Superior temporal gyrus (tissue), 1 donor: ENCODE data around the gene CUL9.

Experiments used
- DNase-seq: peaks from one replicate; pipeline ENCODE4 v3.0.0-alpha.2; 2016; ENCODE audit errors: extremely low spot score

CUL9 gene

DNA sequence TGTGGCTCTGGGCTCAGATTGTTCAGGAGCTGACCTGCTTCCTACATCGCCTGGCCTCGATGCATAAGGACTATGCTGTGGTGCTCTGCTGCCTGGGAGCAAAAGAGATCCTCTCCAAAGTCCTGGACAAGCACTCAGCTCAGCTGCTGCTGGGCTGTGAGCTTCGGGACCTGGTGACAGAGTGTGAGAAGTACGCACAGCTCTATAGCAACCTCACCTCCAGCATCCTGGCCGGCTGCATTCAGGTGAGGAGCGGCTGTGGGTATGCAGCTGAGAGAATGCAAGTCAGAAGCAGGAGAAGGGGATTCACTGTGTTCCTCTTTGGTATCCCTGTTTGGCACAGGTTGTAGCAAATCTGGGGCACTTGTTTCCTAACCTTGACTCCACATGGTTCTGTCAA lies 17.9 kb downstream of the CUL9 start:
- no peak for DNase-seq

DNA sequence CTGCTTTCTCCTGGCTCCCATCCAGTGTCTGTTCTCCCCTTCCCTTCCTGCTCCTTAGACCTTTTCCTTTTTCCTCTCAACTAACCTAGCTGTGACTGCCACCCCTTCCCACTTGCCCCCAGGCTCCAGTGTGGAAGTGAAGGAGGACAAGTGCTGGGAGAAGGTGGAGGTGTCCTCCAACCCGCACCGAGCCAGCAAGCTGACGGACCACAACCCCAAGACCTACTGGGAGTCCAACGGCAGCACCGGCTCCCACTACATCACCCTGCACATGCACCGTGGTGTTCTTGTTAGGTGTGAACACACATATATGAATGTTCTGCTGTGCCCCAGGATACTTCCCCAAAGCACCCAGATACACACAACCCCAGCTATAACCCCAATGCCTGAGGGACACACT lies 18.5 kb downstream of the CUL9 start:
- no peak for DNase-seq

DNA sequence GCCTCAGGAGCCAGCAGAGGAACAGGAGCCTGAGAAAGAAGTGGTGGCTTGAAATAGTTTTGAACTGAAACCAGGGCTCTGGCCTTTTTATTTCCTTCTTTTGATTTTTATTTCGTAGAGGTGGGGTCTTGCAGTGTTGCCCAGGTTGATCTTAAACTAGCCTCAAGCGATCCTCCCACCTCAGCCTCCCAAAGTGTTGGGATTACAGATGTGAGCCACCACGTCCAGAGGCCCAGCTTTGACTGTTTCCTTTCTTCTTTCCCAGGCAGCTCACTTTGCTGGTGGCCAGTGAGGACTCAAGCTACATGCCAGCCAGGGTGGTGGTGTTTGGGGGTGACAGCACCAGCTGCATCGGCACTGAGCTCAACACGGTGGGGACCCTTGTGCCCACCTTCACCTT lies 20.5 kb downstream of the CUL9 start:
- DNase-seq = no peak

DNA sequence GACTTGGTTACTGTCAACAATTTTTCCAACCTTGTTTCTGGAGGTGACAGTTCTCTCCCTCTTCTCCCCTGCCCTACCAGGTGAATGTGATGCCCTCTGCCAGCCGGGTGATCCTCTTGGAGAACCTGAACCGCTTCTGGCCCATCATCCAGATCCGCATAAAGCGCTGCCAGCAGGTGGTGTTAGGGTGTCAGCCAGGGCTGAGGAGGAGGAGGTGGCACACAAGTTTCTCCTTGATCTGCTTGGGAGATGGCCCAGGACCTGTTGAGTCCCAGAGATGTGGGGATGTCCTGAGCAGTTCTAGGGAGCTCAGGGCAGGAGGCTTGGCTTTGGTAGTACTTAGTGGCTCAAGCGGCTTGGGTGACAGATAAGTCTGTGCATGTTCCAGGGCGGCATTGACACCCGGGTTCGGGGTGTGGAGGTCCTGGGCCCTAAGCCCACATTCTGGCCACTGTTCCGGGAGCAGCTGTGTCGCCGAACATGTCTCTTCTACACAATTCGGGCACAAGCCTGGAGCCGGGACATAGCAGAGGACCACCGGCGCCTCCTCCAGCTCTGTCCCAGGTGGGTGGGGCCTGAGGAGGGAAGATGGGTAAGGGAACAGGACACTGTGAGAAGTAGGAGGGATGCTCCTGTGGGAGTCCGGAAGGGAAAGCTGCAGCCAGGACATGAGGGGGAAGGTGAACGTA lies 21.2 kb downstream of the CUL9 start:
- DNase-seq = no peak

DNA sequence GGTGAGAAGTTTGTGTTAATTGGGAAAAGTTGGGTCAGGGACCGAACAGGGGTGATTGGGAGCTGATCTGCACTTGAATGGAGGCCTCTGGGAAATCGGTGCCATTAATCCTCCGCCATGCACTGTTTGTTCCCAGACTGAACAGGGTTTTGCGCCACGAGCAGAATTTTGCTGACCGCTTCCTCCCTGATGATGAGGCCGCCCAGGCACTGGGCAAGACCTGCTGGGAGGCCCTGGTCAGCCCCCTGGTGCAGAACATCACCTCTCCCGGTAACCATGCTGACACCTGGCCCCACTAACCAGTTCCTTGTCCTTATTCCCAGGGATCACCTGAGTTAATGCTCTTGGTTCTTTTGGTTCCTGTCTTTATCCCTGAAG lies 21.7 kb downstream of the CUL9 start:
- no peak for DNase-seq

DNA sequence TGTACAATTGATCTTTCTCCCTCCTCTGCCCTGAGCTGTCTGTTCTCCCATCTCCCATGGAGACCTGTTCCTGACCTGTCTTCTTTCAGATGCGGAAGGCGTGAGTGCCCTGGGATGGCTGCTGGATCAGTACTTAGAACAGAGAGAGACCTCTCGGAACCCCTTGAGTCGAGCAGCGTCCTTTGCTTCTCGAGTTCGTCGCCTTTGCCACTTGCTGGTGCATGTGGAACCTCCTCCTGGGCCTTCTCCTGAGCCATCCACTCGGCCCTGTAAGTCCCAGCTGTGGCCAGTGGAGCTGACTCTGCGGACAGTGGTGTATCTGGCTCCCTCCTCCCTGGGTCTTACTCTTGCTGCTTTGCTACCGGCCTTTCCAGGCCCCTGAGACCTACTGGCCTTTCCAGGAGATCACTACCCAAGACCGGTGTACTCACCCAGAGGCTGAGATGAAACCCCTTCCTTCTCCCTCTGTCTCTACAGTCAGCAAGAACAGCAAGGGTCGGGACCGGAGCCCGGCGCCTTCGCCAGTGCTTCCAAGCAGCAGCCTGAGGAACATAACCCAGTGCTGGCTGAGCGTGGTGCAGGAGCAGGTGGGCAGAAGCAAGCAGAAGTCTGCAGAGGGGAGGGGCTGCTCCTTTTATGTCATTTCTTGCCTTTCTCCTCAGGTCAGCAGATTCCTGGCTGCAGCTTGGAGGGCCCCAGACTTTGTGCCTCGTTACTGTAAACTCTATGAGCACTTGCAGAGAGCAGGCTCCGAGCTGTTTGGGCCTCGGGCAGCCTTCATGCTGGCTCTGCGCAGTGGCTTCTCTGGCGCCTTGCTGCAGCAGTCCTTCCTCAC lies 22.5 kb downstream of the CUL9 start:
- no peak for DNase-seq

DNA sequence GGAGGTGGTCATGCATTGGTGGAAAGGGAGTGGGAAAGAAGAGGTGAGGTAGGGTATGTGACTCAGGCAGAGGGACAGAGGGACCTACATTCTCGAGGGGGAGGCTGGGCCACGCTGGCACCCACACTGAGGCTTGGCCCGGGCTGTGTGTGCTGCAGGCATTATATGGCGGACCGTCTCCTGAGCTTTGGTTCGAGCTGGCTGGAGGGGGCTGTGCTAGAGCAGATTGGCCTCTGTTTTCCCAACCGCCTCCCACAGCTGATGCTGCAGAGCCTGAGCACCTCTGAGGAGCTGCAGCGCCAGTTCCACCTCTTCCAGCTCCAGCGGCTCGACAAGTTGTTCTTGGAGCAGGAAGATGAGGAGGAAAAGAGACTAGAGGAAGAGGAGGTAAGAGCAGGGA lies 23.9 kb downstream of the CUL9 start:
- no peak for DNase-seq

DNA sequence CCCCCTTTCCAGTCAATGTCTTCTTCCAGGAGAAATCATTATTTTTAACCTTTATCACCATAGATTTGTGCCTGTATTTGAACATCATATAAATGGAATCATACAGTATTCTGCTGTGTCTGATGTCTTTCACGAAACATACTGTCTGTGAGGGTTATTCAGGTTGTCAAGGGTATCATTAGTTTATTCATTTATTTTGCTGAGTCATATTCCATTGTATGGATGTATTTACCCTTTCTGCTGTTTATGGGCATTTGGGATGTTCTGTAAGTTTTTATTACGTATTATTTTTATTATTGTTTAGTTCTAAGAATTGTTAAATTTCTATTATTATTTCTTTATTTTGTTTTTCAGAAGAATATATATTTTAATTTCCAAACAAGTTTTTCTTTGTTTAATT lies 25.3 kb downstream of the CUL9 start:
- no peak for DNase-seq

DNA sequence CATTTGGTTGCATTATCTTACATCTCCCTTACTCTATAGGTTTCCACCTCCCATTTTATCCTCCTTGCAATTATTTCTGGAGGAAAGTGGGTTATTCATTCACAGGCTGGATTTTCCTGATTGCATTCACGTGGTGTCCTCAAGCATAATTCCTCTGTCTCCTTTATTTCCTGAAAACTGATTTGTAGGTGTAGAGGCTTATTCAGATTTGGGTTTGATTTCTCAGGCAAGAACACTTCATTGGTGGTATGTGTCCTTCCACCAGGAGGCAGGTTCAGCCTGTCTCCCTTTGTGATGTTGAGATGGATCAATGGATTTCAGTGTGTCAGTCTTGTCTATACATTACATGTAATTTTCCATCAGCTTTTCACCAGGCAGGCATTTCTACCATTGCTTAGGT lies 30.0 kb downstream of the CUL9 start:
- DNase-seq = no peak

DNA sequence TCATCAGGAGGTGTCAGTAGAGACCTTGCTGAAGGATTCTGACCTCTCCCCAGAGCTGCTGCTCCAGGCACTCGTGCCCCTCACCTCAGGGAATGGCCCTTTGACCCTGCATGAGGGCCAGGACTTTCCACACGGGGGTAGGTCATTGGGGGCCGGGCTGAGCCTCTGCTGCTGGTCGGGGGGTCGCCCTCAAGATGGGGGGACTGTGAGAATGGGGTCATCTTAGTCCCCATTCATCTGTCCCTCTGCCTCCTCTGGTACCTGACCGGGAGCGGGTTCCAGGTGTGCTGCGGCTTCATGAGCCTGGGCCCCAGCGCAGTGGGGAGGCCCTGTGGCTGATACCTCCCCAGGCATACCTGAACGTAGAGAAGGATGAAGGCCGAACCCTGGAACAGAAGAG lies 31.4 kb downstream of the CUL9 start:
- no peak for DNase-seq

DNA sequence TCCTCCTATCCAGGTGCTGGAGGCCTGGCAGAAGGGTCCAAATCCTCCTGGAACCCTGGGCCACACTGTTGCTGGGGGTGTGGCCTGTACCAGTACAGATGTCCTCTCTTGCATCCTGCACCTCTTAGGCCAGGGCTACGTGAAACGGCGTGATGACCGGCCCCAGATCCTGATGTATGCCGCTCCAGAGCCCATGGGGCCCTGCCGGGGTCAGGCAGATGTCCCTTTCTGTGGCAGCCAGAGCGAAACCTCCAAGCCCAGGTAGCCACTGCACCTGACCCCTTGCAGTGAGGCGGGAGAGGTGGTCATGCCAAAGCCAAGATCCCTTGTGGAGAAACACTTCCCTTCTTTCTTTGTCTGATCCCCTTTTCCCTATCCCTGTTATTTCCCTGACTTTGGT lies 33.1 kb downstream of the CUL9 start:
- no peak for DNase-seq

DNA sequence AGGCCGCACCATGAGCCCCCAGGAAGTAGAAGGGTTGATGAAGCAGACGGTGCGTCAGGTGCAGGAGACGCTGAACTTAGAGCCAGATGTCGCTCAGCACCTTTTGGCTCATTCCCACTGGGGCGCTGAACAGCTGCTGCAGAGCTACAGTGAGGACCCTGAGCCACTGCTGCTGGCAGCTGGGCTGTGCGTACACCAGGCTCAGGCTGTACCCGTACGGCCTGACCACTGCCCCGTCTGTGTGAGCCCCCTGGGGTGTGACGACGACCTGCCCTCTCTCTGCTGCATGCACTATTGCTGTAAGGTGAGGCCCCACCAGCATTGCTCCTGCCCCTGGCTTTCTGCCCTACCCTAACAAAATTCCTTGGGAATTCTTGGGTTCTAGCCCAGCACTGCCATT lies 34.2 kb downstream of the CUL9 start:
- no peak for DNase-seq

DNA sequence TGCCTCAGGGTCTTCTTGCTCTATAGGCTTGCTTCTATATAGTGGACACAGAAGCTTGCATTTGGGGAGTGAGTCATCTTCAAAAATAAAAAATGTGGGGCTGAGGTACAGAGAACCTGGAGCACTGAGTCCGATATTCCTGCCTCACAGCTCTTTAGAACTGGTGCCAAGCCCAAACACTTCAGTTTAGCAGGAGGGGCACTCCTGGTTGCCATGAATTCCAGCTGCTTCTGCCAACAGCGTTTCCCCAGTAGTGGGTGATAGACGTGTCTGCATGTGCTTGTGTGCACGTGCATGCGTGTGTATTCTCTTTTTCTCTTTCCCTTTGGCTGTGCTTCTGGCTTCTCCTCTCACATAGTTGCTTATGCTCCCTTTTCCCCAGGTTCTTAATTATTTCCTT lies 35.4 kb downstream of the CUL9 start:
- no peak for DNase-seq

DNA sequence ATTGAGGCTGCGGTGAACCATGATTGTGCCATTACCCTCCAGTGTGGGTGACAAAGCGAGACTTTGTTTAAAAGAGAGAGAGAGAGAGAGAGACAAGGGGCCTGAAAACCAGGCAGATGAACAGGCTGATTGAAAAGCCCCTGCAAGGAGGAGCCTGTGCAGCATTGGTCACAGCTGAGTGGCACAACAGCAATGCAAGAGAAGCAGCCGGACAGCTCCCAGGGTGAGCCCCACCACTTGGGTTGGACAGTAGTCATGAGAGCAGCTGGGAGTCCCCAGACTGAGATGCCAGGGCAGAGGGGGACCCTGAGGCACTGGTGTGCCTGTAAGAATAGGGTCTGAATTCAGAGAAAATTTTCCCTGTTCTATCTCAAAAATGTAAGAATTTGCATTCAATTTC lies 37.1 kb downstream of the CUL9 start:
- DNase-seq = no peak

DNA sequence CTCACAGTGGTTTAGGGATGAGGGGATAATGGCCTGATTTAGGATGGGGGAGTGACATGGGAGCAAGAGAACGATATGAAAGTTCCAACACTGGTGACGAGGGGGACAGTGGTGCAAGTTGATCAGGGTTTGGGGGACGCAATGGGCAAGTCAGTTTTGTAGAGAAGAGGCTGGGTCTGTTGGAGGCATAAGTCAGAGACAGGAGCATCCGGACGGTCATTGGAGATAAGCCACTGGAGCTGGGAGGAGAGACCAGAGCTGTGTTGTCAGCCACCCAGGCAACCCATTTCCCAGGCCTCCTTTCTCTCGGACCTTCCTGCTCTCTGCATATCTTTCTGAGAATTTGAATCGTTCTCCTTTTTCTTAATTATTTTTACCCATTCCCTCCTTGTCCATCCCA lies 37.8 kb downstream of the CUL9 start:
- no peak for DNase-seq

DNA sequence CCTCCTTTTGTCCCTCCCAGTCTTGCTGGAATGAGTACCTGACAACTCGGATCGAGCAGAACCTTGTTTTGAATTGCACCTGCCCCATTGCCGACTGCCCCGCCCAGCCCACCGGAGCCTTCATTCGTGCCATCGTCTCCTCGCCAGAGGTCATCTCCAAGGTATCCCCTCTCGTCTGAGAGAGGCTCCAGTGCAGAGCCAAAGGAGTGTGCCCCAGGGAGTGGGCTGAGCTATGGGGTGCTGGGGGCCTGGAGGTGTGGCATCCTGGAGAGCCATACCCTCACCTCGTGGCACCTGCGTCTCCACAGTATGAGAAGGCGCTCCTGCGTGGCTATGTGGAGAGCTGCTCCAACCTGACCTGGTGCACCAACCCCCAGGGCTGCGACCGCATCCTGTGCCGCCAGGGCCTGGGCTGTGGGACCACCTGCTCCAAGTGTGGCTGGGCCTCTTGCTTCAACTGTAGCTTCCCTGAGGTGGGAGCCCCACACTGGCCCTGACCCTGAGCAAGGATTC lies 38.5 kb downstream of the CUL9 start:
- no peak for DNase-seq

DNA sequence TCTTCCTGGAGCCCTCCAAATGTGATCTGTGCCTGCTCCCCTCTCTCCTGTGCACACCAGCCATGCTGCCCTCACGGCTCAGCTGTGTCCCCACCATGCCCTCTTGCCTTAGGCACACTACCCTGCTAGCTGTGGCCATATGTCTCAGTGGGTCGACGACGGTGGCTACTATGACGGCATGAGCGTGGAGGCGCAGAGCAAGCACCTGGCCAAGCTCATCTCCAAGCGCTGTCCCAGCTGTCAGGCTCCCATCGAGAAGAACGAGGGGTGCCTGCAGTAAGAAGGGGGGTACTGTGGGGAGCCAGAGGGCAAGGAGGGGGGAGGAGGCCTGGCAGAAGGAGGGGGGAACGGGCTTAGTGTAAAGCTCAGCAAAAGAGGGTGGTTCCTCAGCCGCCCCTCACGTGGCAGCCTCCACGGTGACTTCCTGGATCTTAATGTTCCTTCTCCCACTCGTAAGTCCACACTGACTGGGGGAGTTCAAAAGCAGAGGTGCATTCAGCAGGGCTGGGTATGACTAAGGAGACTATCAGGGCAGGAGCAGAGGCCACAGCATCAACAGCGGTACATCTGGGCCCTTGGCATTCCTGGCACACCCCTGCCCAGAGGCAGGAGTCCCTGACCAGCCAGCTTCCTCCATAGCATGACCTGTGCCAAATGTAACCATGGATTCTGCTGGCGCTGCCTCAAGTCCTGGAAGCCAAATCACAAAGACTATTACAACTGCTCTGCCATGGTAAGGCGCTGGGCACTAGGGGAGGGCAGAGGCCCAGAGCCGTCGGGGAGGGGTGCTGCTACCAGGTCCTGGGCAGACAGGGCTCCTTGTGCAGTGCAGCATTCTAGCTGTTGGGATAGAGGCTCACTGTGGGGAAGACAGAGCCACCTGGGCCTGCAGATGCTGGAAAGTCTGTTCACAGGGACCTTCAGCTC lies 39.3 kb downstream of the CUL9 start:
- no peak for DNase-seq

DNA sequence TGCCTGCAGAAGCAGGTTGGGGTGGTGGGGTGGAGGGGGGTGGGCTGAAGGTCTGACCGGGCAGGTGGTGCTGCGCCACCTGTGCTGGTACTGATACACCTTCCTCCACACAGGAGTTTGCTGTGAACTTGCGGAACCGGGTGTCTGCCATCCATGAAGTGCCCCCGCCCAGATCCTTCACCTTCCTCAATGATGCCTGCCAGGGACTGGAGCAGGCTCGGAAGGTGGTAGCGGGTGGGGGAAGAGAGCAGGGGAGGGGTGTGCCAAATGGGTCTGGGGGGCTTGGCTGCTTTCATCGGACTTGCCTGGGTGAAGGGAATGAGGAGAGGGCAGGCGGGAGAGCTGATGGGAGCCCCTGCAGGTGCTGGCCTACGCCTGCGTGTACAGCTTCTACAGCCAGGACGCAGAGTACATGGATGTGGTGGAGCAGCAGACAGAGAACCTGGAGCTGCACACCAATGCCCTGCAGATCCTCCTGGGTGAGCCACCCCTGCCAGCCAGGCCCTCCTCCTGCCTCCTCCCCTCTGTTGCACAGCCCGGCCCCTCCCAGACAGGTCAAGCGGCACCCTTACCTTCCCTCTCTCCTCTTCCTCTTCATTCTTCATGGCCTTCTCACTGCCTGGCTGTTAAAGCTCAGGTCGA lies 40.5 kb downstream of the CUL9 start:
- DNase-seq = no peak

DNA sequence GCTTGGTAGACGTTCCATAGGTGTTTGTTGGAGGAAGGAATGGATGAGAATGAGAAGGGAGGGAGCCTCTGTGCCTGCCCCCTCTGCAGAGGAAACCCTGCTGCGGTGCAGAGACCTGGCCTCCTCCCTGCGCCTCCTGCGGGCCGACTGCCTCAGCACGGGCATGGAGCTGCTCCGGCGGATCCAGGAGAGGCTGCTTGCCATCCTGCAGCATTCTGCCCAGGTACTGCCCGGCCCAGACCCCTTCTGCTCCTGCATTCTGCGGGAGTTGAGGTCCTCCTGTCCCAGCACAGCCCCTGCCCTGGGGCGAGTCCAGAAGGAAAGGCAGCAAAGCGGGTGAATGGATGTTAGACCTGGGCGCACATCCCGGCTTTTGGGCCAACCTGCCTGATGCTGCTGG lies 41.2 kb downstream of the CUL9 start:
- DNase-seq = no peak

DNA sequence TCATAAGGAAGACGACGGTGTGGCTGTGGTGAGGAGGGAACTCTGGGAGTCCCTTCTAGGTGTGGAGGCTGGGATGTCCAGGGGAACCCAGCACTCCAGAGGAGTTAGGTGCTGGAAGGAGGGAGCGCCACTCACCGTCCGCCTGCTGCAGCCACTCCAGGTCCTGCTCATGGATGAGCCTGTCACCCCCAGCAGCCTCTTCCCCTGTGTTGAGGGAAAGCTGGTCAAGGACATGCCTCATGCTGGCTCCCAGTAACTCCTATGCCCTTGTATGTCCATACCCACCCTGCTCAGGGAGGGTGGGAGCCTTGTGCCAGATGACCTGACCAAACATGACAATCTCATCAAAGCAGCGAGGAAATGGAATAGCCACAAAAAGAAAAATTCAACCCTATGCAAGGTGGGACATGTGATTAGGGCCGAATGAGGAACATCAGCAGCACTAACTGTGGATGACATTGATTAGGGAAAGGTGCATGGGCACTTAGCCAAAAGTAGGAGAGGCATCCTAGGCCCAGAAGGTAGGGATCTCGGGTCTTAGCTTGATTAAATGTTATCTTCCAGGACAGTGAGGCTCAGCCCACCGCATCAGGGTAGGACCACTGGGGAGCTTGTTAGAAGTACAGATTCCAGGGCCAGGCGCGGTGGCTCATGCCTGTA lies 44.3 kb downstream of the CUL9 start:
- no peak for DNase-seq
